ENCODE measurements around the gene DDHD1. TPM values are rescaled to one million over a fixed set of nuclear protein-coding genes. Genes with fewer than 3 reads are reported as not detected.

Gene DDHD1
- total and polyA plus RNA-seq, 2 experiments from 2014 or later = 11.2 to 28.9 TPM

DNA sequence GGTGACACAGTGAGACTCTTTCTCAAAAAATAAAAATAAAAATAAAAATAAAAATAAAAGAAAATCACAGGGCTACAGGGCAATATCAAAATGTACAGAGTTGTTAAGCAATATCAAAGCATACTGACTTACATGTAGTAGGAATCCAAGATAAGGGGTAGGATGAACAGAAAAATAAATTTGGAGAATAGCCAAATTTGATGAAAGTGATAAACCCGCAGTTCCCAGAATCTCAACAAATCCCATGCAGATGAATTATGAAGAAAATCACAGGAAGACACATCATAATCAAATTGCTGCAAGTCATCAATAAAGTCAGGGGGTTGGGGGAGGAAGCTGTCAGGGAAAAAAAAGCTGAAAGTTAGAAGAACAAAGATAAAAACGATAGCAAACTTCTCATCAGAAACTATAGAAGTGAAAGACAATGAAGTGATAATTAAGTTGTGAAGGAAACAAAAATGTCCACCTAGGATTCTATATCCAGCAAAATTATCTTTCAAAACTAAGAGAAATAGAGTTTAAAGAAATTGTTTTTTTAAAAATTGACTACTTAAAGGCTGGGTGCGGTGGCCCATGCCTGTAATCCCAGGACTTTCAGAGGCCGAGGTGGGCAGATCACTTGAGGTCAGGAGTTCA is 15.4 kb downstream of the DDHD1 start:
- TF ChIP-seq STAT1 (IDR thresholded peaks at IDR 0.05; ENCODE audit: unreplicated experiment) (no peak), EZH2phosphoT487 (IDR thresholded peaks at IDR 0.05; ENCODE audit: unreplicated experiment) (no peak), ZNF331 (CRISPR knock-in tag; IDR thresholded peaks at IDR 0.05; ENCODE audit: low read depth) (no peak), POLR2AphosphoS5 (IDR thresholded peaks at IDR 0.05; ENCODE audit: low read depth) (no peak), EZH2 (IDR thresholded peaks at IDR 0.05; ENCODE audit: low read depth, unreplicated experiment) (no peak), NANOG (IDR thresholded peaks at IDR 0.05; ENCODE audit: borderline replicate concordance) (no peak), CREB1 (CRISPR knock-in tag; IDR thresholded peaks at IDR 0.05; ENCODE audit: low read depth) (no peak), ZNF114 (CRISPR knock-in tag; IDR thresholded peaks at IDR 0.05) (no peak), JUNB (IDR thresholded peaks at IDR 0.05; ENCODE audit: unreplicated experiment) (no peak)
- TF ChIP-seq, protein P1, sequence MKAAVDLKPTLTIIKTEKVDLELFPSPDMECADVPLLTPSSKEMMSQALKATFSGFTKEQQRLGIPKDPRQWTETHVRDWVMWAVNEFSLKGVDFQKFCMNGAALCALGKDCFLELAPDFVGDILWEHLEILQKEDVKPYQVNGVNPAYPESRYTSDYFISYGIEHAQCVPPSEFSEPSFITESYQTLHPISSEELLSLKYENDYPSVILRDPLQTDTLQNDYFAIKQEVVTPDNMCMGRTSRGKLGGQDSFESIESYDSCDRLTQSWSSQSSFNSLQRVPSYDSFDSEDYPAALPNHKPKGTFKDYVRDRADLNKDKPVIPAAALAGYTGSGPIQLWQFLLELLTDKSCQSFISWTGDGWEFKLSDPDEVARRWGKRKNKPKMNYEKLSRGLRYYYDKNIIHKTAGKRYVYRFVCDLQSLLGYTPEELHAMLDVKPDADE (IDR thresholded peaks at IDR 0.05) = no peak
- TF ChIP-seq, protein P2, sequence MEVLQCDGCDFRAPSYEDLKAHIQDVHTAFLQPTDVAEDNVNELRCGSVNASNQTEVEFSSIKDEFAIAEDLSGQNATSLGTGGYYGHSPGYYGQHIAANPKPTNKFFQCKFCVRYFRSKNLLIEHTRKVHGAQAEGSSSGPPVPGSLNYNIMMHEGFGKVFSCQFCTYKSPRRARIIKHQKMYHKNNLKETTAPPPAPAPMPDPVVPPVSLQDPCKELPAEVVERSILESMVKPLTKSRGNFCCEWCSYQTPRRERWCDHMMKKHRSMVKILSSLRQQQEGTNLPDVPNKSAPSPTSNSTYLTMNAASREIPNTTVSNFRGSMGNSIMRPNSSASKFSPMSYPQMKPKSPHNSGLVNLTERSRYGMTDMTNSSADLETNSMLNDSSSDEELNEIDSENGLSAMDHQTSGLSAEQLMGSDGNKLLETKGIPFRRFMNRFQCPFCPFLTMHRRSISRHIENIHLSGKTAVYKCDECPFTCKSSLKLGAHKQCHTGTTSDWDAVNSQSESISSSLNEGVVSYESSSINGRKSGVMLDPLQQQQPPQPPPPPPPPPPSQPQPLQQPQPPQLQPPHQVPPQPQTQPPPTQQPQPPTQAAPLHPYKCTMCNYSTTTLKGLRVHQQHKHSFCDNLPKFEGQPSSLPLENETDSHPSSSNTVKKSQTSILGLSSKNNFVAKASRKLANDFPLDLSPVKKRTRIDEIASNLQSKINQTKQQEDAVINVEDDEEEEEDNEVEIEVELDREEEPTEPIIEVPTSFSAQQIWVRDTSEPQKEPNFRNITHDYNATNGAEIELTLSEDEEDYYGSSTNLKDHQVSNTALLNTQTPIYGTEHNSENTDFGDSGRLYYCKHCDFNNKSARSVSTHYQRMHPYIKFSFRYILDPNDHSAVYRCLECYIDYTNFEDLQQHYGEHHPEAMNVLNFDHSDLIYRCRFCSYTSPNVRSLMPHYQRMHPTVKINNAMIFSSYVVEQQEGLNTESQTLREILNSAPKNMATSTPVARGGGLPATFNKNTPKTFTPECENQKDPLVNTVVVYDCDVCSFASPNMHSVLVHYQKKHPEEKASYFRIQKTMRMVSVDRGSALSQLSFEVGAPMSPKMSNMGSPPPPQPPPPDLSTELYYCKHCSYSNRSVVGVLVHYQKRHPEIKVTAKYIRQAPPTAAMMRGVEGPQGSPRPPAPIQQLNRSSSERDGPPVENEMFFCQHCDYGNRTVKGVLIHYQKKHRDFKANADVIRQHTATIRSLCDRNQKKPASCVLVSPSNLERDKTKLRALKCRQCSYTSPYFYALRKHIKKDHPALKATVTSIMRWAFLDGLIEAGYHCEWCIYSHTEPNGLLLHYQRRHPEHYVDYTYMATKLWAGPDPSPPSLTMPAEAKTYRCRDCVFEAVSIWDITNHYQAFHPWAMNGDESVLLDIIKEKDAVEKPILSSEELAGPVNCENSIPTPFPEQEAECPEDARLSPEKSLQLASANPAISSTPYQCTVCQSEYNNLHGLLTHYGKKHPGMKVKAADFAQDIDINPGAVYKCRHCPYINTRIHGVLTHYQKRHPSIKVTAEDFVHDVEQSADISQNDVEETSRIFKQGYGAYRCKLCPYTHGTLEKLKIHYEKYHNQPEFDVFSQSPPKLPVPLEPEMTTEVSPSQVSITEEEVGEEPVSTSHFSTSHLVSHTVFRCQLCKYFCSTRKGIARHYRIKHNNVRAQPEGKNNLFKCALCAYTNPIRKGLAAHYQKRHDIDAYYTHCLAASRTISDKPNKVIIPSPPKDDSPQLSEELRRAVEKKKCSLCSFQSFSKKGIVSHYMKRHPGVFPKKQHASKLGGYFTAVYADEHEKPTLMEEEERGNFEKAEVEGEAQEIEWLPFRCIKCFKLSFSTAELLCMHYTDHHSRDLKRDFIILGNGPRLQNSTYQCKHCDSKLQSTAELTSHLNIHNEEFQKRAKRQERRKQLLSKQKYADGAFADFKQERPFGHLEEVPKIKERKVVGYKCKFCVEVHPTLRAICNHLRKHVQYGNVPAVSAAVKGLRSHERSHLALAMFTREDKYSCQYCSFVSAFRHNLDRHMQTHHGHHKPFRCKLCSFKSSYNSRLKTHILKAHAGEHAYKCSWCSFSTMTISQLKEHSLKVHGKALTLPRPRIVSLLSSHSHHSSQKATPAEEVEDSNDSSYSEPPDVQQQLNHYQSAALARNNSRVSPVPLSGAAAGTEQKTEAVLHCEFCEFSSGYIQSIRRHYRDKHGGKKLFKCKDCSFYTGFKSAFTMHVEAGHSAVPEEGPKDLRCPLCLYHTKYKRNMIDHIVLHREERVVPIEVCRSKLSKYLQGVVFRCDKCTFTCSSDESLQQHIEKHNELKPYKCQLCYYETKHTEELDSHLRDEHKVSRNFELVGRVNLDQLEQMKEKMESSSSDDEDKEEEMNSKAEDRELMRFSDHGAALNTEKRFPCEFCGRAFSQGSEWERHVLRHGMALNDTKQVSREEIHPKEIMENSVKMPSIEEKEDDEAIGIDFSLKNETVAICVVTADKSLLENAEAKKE (CRISPR knock-in tag; IDR thresholded peaks at IDR 0.05) = no peak
- TF ChIP-seq, protein P3, sequence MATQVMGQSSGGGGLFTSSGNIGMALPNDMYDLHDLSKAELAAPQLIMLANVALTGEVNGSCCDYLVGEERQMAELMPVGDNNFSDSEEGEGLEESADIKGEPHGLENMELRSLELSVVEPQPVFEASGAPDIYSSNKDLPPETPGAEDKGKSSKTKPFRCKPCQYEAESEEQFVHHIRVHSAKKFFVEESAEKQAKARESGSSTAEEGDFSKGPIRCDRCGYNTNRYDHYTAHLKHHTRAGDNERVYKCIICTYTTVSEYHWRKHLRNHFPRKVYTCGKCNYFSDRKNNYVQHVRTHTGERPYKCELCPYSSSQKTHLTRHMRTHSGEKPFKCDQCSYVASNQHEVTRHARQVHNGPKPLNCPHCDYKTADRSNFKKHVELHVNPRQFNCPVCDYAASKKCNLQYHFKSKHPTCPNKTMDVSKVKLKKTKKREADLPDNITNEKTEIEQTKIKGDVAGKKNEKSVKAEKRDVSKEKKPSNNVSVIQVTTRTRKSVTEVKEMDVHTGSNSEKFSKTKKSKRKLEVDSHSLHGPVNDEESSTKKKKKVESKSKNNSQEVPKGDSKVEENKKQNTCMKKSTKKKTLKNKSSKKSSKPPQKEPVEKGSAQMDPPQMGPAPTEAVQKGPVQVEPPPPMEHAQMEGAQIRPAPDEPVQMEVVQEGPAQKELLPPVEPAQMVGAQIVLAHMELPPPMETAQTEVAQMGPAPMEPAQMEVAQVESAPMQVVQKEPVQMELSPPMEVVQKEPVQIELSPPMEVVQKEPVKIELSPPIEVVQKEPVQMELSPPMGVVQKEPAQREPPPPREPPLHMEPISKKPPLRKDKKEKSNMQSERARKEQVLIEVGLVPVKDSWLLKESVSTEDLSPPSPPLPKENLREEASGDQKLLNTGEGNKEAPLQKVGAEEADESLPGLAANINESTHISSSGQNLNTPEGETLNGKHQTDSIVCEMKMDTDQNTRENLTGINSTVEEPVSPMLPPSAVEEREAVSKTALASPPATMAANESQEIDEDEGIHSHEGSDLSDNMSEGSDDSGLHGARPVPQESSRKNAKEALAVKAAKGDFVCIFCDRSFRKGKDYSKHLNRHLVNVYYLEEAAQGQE (IDR thresholded peaks at IDR 0.05; ENCODE audit: unreplicated experiment) = no peak
- TF ChIP-seq, protein P4, sequence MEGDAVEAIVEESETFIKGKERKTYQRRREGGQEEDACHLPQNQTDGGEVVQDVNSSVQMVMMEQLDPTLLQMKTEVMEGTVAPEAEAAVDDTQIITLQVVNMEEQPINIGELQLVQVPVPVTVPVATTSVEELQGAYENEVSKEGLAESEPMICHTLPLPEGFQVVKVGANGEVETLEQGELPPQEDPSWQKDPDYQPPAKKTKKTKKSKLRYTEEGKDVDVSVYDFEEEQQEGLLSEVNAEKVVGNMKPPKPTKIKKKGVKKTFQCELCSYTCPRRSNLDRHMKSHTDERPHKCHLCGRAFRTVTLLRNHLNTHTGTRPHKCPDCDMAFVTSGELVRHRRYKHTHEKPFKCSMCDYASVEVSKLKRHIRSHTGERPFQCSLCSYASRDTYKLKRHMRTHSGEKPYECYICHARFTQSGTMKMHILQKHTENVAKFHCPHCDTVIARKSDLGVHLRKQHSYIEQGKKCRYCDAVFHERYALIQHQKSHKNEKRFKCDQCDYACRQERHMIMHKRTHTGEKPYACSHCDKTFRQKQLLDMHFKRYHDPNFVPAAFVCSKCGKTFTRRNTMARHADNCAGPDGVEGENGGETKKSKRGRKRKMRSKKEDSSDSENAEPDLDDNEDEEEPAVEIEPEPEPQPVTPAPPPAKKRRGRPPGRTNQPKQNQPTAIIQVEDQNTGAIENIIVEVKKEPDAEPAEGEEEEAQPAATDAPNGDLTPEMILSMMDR (conservative IDR thresholded peaks at IDR 0.05; ENCODE audit: low read depth in 2 of 2) = no peak
- Histone ChIP-seq H3K27ac (ENCODE audit: low read depth) (no peak overlapping the region), H3K9me2 (ENCODE audit: insufficient read depth) (no peaks in the 10 kb centered on the region), H4K20me1 (replicated peaks; ENCODE audit: insufficient read depth) (no peaks in the 10 kb centered on the region; the same call in 1 of the 2 replicates), H2AFZ (no peak overlapping the region), H3K4me1 (ENCODE audit: insufficient read depth) (peaks cover 4% of the 10 kb centered on the region; the same call in 1 of the 2 replicates), H3K4me2 (no peak overlapping the region), H3K27me3 (ENCODE audit: insufficient read depth) (no peaks in the 10 kb centered on the region), H3F3A (replicated peaks; ENCODE audit: low read depth) (no peaks in the 10 kb centered on the region), H3K36me3 (ENCODE audit: insufficient read depth) (peaks cover 8% of the 10 kb centered on the region; the same call in 1 of the 2 replicates), H3K79me2 (replicated peaks; ENCODE audit: insufficient read depth) (peaks cover 87% of the 10 kb centered on the region), H3K4me3 (no peak overlapping the region)
- Mint-ChIP-seq H3K27ac (no peak overlapping the region), H3K9me3 (peaks cover 39% of the 10 kb centered on the region), H3K36me3 (ENCODE audit: low read depth) (peaks cover 38% of the 10 kb centered on the region), H3K4me3 (no peak overlapping the region), H3K27me3 (ENCODE audit: insufficient read depth, low read depth, poor library complexity) (no peaks in the 10 kb centered on the region), H3K4me1 (peaks cover 2% of the 10 kb centered on the region)
- DNase-seq (ENCODE audit: low spot score) (no peak), ATAC-seq (no peak)

Measured in GM23338 (cell line).